Endothelial cell of umbilical vein (primary cell): ENCODE results near the gene SLC7A8. TPM values are rescaled to one million over a fixed set of nuclear protein-coding genes. Genes with fewer than 3 reads are reported as not detected.

Experiments
- BruUV-seq: library from RNA; stranded (reverse); fragments of 400-500 nt; replicated peaks from 2 replicates; lab custom pipeline; 2021; lab: Mats Ljungman, UMichigan
- CTCF ChIA-PET: fragments of 300-600, 350-600 bp; sonication (Branson Sonifier 250); formaldehyde crosslinking; loops from one replicate; lab custom pipeline; 2021; ENCODE audit warnings: antibody characterized with exemption, inconsistent platforms; lab: Charles Lee
- POLR2A ChIA-PET: fragments of 300-600, 350-600 bp; sonication (Branson Sonifier 250); formaldehyde crosslinking; loops from one replicate; lab custom pipeline; 2021; ENCODE audit warnings: antibody characterized with exemption, inconsistent platforms; lab: Charles Lee
- DNase-seq: peaks from one replicate; pipeline ENCODE4 v3.0.0-alpha.2; 2011; ENCODE audit warnings: low read depth, low spot score
- FAIRE-seq: peaks from 2 replicates; lab custom pipeline; 2011; peaks lifted over from hg19 to GRCh38; lab: Jason Lieb, UNC
- H2AFZ ChIP-seq: 2 replicates; pipeline ENCODE4 v1.6.0; 2012; ENCODE audit warnings: low read depth, low read length, control low read depth, inconsistent platforms
- H3K27ac ChIP-seq: 2 replicates; pipeline ENCODE4 v1.5.1; 2011; ENCODE audit warnings: low read depth, mild to moderate bottlenecking, control low read depth, low read length, moderate library complexity; ENCODE audit not compliant: insufficient read depth
- H3K27me3 ChIP-seq, 2 experiments: 2 replicates each; pipeline versions ENCODE4 v1.6.0 to v1.6.1; 2011; ENCODE audit warnings: low read length in 2 of 2, mixed read lengths in 1 of 2; ENCODE audit not compliant: control insufficient read depth in 2 of 2, insufficient read depth in 2 of 2
- H3K36me3 ChIP-seq, 2 experiments: 2 replicates in 1 of 2; 3 replicates in 1 of 2; pipeline ENCODE4 v1.5.1; 2011; ENCODE audit warnings: low read length in 2 of 2, mild to moderate bottlenecking in 1 of 2, moderate library complexity in 1 of 2; ENCODE audit not compliant: control insufficient read depth in 2 of 2, insufficient read depth in 2 of 2; ENCODE audit errors: extremely low read depth in 1 of 2
- H3K4me1 ChIP-seq: 3 replicates; pipeline ENCODE4 v1.5.1; 2011; ENCODE audit warnings: mild to moderate bottlenecking, low read length; ENCODE audit not compliant: control insufficient read depth, insufficient read depth; ENCODE audit errors: extremely low read depth
- H3K4me2 ChIP-seq: 2 replicates; pipeline ENCODE4 v1.6.1; 2011; ENCODE audit warnings: low read length, control low read depth, mixed read lengths; ENCODE audit not compliant: insufficient read depth
- H3K4me3 ChIP-seq, 3 experiments: fragments of 200-600 bp in 1 of 3; sonication (generic), shearing (Covaris generic) in 1 of 3; replicated peaks in 1 of 3; 2 replicates each; pipeline ENCODE4 v1.5.1; 2011 to 2016; ENCODE audit warnings: control low read depth in 3 of 3, low read length in 3 of 3, mild to moderate bottlenecking in 2 of 3, inconsistent platforms in 1 of 3, low read depth in 1 of 3, moderate library complexity in 1 of 3; ENCODE audit not compliant: insufficient read depth in 1 of 3
- H3K79me2 ChIP-seq: 2 replicates; pipeline ENCODE4 v1.6.0; 2012; ENCODE audit warnings: low read length, inconsistent platforms; ENCODE audit not compliant: control insufficient read depth, insufficient read depth
- H3K9ac ChIP-seq: replicated peaks from 2 replicates; pipeline ENCODE3; 2011; ENCODE audit warnings: low read length, control low read depth; ENCODE audit not compliant: insufficient read depth; ENCODE audit errors: extremely low read depth
- H3K9me1 ChIP-seq: replicated peaks from 3 replicates; pipeline ENCODE4 v1.6.0; 2011; ENCODE audit warnings: mild to moderate bottlenecking, low read length; ENCODE audit not compliant: control insufficient read depth, insufficient read depth; ENCODE audit errors: extremely low read depth
- H3K9me3 ChIP-seq: replicated peaks from 2 replicates; pipeline ENCODE4 v1.5.1; 2012; ENCODE audit warnings: low read length, inconsistent platforms; ENCODE audit not compliant: control insufficient read depth, insufficient read depth
- H4K20me1 ChIP-seq: replicated peaks from 2 replicates; pipeline ENCODE3; 2011; ENCODE audit warnings: mild to moderate bottlenecking, low read length; ENCODE audit not compliant: control insufficient read depth, insufficient read depth; ENCODE audit errors: extremely low read depth
- EZH2 ChIP-seq: IDR thresholded peaks from 2 replicates; pipeline ENCODE4 v1.6.1; 2012; ENCODE audit warnings: borderline replicate concordance, low read depth, mild to moderate bottlenecking, moderate library complexity, low read length, inconsistent platforms; ENCODE audit not compliant: severe bottlenecking
- FOS ChIP-seq: IDR thresholded peaks from 2 replicates; pipeline ENCODE4 v1.6.1; 2011; ENCODE audit warnings: mild to moderate bottlenecking, low read length, moderate library complexity, borderline replicate concordance; ENCODE audit not compliant: insufficient read depth
- GATA2 ChIP-seq: IDR thresholded peaks from 2 replicates; pipeline ENCODE4 v1.7.0; 2011; ENCODE audit warnings: low read depth, mild to moderate bottlenecking, moderate library complexity, mixed read lengths, low read length; ENCODE audit not compliant: insufficient read length, insufficient read depth
- JUN ChIP-seq: IDR thresholded peaks from 2 replicates; pipeline ENCODE4 v1.6.1; 2011; ENCODE audit warnings: borderline replicate concordance, low read depth; ENCODE audit not compliant: insufficient read length, insufficient read depth
- MAX ChIP-seq: IDR thresholded peaks from 2 replicates; pipeline ENCODE4 v1.6.1; 2011; ENCODE audit not compliant: insufficient read depth, insufficient read length
- MYC ChIP-seq: IDR thresholded peaks from one replicate; pipeline ENCODE4 v1.6.1; 2011; ENCODE audit warnings: mild to moderate bottlenecking, low read depth, low read length
- POLR2A ChIP-seq: IDR thresholded peaks from 2 replicates; pipeline ENCODE4 v1.6.1; 2012; ENCODE audit warnings: low read depth, mild to moderate bottlenecking, control low read depth, low read length
- POLR2AphosphoS5 ChIP-seq: IDR thresholded peaks from 2 replicates; pipeline ENCODE4 v1.6.1; 2012; ENCODE audit warnings: low read depth, mild to moderate bottlenecking, control low read depth, low read length, moderate library complexity; ENCODE audit not compliant: insufficient read depth
- dilution Hi-C: fragments of 300-500 bp; cut with MboI; formaldehyde crosslinking; loops from one replicate; pipeline ENCODE4 v1.15.0; 2019; ENCODE audit warnings: low sequenced_read_pairs; ENCODE audit not compliant: extremely low pct_ligation_motif_present
- intact Hi-C: fragments of 100-400 bp; cut with micrococcal nuclease; formaldehyde crosslinking; loops from one replicate; pipeline ENCODE4 v1.10.0; 2022
- polyA plus RNA-seq, 4 experiments: library from polyadenylated mRNA; depleted of rRNA in 3 of 4; stranded (reverse) in 3 of 4; unstranded in 1 of 4; fragments of >200 nt; gene quantifications; 2 replicates each; pipeline versions ENCODE4 v1.2.1 to v1.2.3, GENCODE V29; 2011 to 2012; ENCODE audit warnings: missing spikeins in 1 of 4
- total RNA-seq: library from RNA; stranded (reverse); gene quantifications from 2 replicates; pipeline ENCODE4 v1.2.3, GENCODE V29; 2021
- TF ChIP-seq, protein P1 (sequence below), 2 donors: IDR thresholded peaks; 1 replicate in 1 of 2; 2 replicates in 1 of 2; pipeline ENCODE4 v1.5.1; 2011; ENCODE audit warnings: low read length in 2 of 2, mild to moderate bottlenecking in 2 of 2, moderate library complexity in 2 of 2, control low read depth in 1 of 2, inconsistent platforms in 1 of 2, low read depth in 1 of 2; ENCODE audit not compliant: insufficient read depth in 1 of 2; ENCODE audit errors: extremely low read depth in 1 of 2

SLC7A8 gene
- total and polyA plus RNA-seq, 2 donors (not counting 3 experiments of a cell fraction or from before 2014, with no cell fraction given): 0.76 to 1.1 TPM

DNA sequence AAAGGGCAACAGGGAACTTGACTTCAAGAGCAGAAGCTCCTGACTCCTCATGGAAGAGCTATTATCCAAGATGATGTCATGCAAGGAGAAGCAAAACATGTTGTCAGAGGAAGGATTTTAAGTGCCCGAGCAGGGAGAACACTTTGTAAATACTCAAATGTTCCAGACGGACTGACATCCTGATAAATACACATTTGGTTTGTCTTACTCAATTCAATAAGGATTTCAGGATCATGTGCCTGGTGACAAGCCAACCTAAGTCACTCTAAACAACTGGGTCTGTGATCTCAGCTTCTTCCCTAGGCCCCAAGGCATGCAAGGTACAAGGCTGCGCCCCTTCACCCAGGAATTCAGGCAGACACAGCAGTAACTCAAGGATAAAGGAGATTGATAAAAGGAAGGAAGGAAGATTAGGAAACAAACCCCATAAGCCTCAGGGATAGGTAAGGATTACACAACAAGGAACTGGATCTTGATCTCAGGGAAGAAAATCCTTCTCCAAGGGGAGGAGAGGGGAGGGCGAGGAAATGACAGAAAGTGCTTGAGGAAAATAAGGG lies 37.6 kb downstream of the SLC7A8 start:
- Histone ChIP-seq H3K4me1 (no peaks in the 10 kb centered on the region), H3K9ac (no peak overlapping the region), H3K27ac (no peak overlapping the region), H3K9me3 (no peaks in the 10 kb centered on the region), H4K20me1 (no peaks in the 10 kb centered on the region), H3K4me2 (no peak overlapping the region), H3K4me3 (no peak overlapping the region), H3K36me3 (no peaks in the 10 kb centered on the region), H3K79me2 (no peaks in the 10 kb centered on the region), H2AFZ (no peak overlapping the region), H3K9me1 (no peaks in the 10 kb centered on the region), H3K27me3 (no peaks in the 10 kb centered on the region)
- CTCF ChIA-PET: interaction anchor here (6.4 kb wide), 1 partner anchor 25 kb away, joined by 43 read pairs; no protein-coding TSS in a partner anchor
- POLR2A ChIA-PET: interaction anchor here (0.6 kb wide), 1 partner anchor 14 kb away, joined by 3 read pairs; no protein-coding TSS in a partner anchor
- no peak for TF ChIP-seq GATA2
- no peak for TF ChIP-seq JUN
- no peak for TF ChIP-seq EZH2
- no peak for TF ChIP-seq POLR2A
- no peak for TF ChIP-seq MYC
- no peak for TF ChIP-seq MAX
- no peak for TF ChIP-seq POLR2AphosphoS5
- TF ChIP-seq, protein P1, sequence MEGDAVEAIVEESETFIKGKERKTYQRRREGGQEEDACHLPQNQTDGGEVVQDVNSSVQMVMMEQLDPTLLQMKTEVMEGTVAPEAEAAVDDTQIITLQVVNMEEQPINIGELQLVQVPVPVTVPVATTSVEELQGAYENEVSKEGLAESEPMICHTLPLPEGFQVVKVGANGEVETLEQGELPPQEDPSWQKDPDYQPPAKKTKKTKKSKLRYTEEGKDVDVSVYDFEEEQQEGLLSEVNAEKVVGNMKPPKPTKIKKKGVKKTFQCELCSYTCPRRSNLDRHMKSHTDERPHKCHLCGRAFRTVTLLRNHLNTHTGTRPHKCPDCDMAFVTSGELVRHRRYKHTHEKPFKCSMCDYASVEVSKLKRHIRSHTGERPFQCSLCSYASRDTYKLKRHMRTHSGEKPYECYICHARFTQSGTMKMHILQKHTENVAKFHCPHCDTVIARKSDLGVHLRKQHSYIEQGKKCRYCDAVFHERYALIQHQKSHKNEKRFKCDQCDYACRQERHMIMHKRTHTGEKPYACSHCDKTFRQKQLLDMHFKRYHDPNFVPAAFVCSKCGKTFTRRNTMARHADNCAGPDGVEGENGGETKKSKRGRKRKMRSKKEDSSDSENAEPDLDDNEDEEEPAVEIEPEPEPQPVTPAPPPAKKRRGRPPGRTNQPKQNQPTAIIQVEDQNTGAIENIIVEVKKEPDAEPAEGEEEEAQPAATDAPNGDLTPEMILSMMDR (IDR thresholded peaks at IDR 0.05; ENCODE audit: extremely low read depth in 1 of 2, insufficient read depth in 1 of 2, low read depth in 1 of 2, low read length in 2 of 2): no peak
- TF ChIP-seq FOS: no peak
- FAIRE-seq (no peak), DNase-seq (no peak)
- BruUV-seq: no TSS peak
- intact Hi-C loops (no loop called here), dilution Hi-C loops (no loop called here)
